ENCODE results near the gene CXXC5.

CXXC5 gene

GRCh38 chr5:139668924-139669661 lies 20.9 kb downstream of the CXXC5 start:
- H3K36me3 ChIP-seq (replicated peaks): no peaks in the 10 kb centered on the region
- in situ Hi-C loops (cut with MboI; ENCODE audit: low sequenced_read_pairs): no loop called here
- no peak overlapping the region for H3K4me3 ChIP-seq
- no peaks in the 10 kb centered on the region for H3K9me3 ChIP-seq
- peaks cover 18% of the 10 kb centered on the region for H3K4me1 ChIP-seq
- H3K27me3 ChIP-seq (ENCODE audit: low read depth): no peaks in the 10 kb centered on the region
- DNase-seq (ENCODE audit: low spot score in 2 of 2): no peak

GRCh38 chr5:139669662-139670368 lies 21.7 kb downstream of the CXXC5 start:
- DNase-seq (ENCODE audit: low spot score in 2 of 2): no peak
- Histone ChIP-seq H3K4me1 (peaks cover 18% of the 10 kb centered on the region), H3K9me3 (no peaks in the 10 kb centered on the region), H3K27me3 (ENCODE audit: low read depth) (no peaks in the 10 kb centered on the region), H3K36me3 (replicated peaks) (no peaks in the 10 kb centered on the region), H3K4me3 (no peak overlapping the region)
- in situ Hi-C loops (cut with MboI; ENCODE audit: low sequenced_read_pairs): no loop called here

- in situ Hi-C loops (cut with MboI; ENCODE audit: low sequenced_read_pairs): no loop called here
- Histone ChIP-seq H3K27me3 (ENCODE audit: low read depth) (no peaks in the 10 kb centered on the region), H3K9me3 (no peaks in the 10 kb centered on the region), H3K4me3 (no peak overlapping the region), H3K36me3 (replicated peaks) (no peaks in the 10 kb centered on the region), H3K4me1 (peaks cover 18% of the 10 kb centered on the region)
- DNase-seq (ENCODE audit: low spot score in 2 of 2): no peak
Measured at GRCh38 chr5:139670369-139671095, 22.4 kb downstream of the CXXC5 start.

GRCh38 chr5:139671096-139671841 lies 23.1 kb downstream of the CXXC5 start:
- peaks cover 18% of the 10 kb centered on the region for H3K4me1 ChIP-seq
- no peak for DNase-seq (ENCODE audit: low spot score in 2 of 2)
- H3K4me3 ChIP-seq: no peak overlapping the region
- H3K36me3 ChIP-seq (replicated peaks): no peaks in the 10 kb centered on the region
- in situ Hi-C loops (cut with MboI; ENCODE audit: low sequenced_read_pairs): no loop called here
- no peaks in the 10 kb centered on the region for H3K27me3 ChIP-seq (ENCODE audit: low read depth)
- H3K9me3 ChIP-seq: no peaks in the 10 kb centered on the region

- H3K27me3 ChIP-seq (ENCODE audit: low read depth): no peaks in the 10 kb centered on the region
- no peaks in the 10 kb centered on the region for H3K9me3 ChIP-seq
- no peaks in the 10 kb centered on the region for H3K36me3 ChIP-seq (replicated peaks)
- no peaks in the 10 kb centered on the region for H3K4me1 ChIP-seq
- in situ Hi-C loops (cut with MboI; ENCODE audit: low sequenced_read_pairs): no loop called here
- no peak overlapping the region for H3K4me3 ChIP-seq
- no peak for DNase-seq (ENCODE audit: low spot score in 2 of 2)
Measured at GRCh38 chr5:139675213-139675612, 27.1 kb downstream of the CXXC5 start.

GRCh38 chr5:139675825-139676224 lies 27.7 kb downstream of the CXXC5 start:
- no peaks in the 10 kb centered on the region for H3K9me3 ChIP-seq
- no peaks in the 10 kb centered on the region for H3K27me3 ChIP-seq (ENCODE audit: low read depth)
- no peaks in the 10 kb centered on the region for H3K36me3 ChIP-seq (replicated peaks)
- H3K4me1 ChIP-seq: no peaks in the 10 kb centered on the region
- no peak overlapping the region for H3K4me3 ChIP-seq
- in situ Hi-C loops (cut with MboI; ENCODE audit: low sequenced_read_pairs): no loop called here
- DNase-seq (ENCODE audit: low spot score in 2 of 2): no peak

- in situ Hi-C loops (cut with MboI; ENCODE audit: low sequenced_read_pairs): no loop called here
- H3K9me3 ChIP-seq: no peaks in the 10 kb centered on the region
- H3K36me3 ChIP-seq (replicated peaks): no peaks in the 10 kb centered on the region
- H3K4me1 ChIP-seq: no peaks in the 10 kb centered on the region
- H3K4me3 ChIP-seq: no peak overlapping the region
- H3K27me3 ChIP-seq (ENCODE audit: low read depth): no peaks in the 10 kb centered on the region
- DNase-seq (ENCODE audit: low spot score in 2 of 2): no peak
Measured at GRCh38 chr5:139676406-139676805, 28.3 kb downstream of the CXXC5 start.

- no peaks in the 10 kb centered on the region for H3K36me3 ChIP-seq (replicated peaks)
- no peaks in the 10 kb centered on the region for H3K9me3 ChIP-seq
- no peak for DNase-seq (ENCODE audit: low spot score in 2 of 2)
- no peak overlapping the region for H3K4me3 ChIP-seq
- H3K4me1 ChIP-seq: no peaks in the 10 kb centered on the region
- in situ Hi-C loops (cut with MboI; ENCODE audit: low sequenced_read_pairs): no loop called here
- no peaks in the 10 kb centered on the region for H3K27me3 ChIP-seq (ENCODE audit: low read depth)
Measured at GRCh38 chr5:139676951-139677735, 29.0 kb downstream of the CXXC5 start.

GRCh38 chr5:139677736-139678613 lies 29.8 kb downstream of the CXXC5 start:
- Histone ChIP-seq H3K4me1 (no peaks in the 10 kb centered on the region), H3K36me3 (replicated peaks) (no peaks in the 10 kb centered on the region), H3K4me3 (no peak overlapping the region), H3K27me3 (ENCODE audit: low read depth) (no peaks in the 10 kb centered on the region), H3K9me3 (no peaks in the 10 kb centered on the region)
- in situ Hi-C loops (cut with MboI; ENCODE audit: low sequenced_read_pairs): no loop called here
- DNase-seq (ENCODE audit: low spot score in 2 of 2): no peak

GRCh38 chr5:139678751-139679750 lies 30.9 kb downstream of the CXXC5 start:
- DNase-seq (ENCODE audit: low spot score in 2 of 2): no peak
- Histone ChIP-seq H3K36me3 (replicated peaks) (no peaks in the 10 kb centered on the region), H3K27me3 (ENCODE audit: low read depth) (no peaks in the 10 kb centered on the region), H3K4me1 (no peaks in the 10 kb centered on the region), H3K4me3 (no peak overlapping the region), H3K9me3 (no peaks in the 10 kb centered on the region)
- in situ Hi-C loops (cut with MboI; ENCODE audit: low sequenced_read_pairs): no loop called here

- Histone ChIP-seq H3K36me3 (replicated peaks) (no peaks in the 10 kb centered on the region), H3K4me1 (no peaks in the 10 kb centered on the region), H3K4me3 (no peak overlapping the region), H3K9me3 (no peaks in the 10 kb centered on the region), H3K27me3 (ENCODE audit: low read depth) (no peaks in the 10 kb centered on the region)
- no peak for DNase-seq (ENCODE audit: low spot score in 2 of 2)
- in situ Hi-C loops (cut with MboI; ENCODE audit: low sequenced_read_pairs): no loop called here
Measured at GRCh38 chr5:139680368-139681111, 32.4 kb downstream of the CXXC5 start.
